Measurements from ENCODE around the gene RIIAD1.
"Not testable (repeated sequence)": the region's sequence is repeated elsewhere in the genome, so short reads cannot be mapped to it uniquely, and the experiment has no call there.

The RIIAD1 gene

GRCh38 chr1:151737026-151737425 is 15.7 kb downstream of the RIIAD1 start:
- FAIRE-seq: no peak

GRCh38 chr1:151737479-151737878 is 16.2 kb downstream of the RIIAD1 start:
- no peak for FAIRE-seq

GRCh38 chr1:151739590-151740355 is 18.5 kb downstream of the RIIAD1 start:
- no peak for FAIRE-seq

DNA sequence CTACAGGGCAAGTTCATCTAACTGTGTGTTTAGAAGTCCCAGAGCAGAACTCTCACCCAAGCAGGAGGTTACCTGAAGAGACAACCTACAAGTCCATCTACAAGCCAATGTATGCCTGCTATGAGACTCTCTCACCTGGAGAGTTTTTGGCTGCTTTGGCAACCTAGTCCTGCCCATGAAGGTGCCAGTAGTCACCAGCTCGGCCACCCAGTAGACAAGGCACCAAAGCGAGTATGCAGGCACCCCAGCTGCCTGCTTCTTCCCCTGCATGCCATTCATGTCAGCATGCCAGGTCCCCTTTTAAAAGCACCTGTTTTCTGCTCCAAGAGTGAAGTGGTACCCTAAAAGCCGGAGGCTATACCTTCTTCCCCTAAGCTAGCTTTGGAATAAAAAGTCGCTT is 20.2 kb downstream of the RIIAD1 start:
- no peak for FAIRE-seq

DNA sequence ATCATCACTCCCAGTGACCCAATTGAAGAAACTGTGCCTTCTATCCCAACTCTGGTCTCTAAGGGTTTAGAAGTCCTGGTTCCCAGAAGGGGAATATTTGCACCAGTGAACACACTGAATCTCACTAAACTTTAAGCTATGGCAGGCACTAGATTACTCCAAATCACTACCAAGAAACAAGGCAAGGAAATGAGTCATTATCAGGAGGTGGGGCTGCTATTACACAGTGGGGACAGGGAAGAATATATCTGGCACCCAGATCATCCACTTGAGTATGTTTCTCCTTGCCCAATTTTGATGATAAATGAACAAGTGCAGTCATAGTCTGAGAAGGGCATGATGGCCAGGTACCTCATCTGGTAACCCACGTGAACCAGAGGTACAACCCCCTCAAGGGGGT is 35.0 kb downstream of the RIIAD1 start:
- no peak for FAIRE-seq

- FAIRE-seq: no peak
These were observed 37.9 kb downstream of the RIIAD1 start for GRCh38 chr1:151759241-151759640.

- no peak for FAIRE-seq
These were observed 39.5 kb downstream of the RIIAD1 start for GRCh38 chr1:151760597-151761385.

DNA sequence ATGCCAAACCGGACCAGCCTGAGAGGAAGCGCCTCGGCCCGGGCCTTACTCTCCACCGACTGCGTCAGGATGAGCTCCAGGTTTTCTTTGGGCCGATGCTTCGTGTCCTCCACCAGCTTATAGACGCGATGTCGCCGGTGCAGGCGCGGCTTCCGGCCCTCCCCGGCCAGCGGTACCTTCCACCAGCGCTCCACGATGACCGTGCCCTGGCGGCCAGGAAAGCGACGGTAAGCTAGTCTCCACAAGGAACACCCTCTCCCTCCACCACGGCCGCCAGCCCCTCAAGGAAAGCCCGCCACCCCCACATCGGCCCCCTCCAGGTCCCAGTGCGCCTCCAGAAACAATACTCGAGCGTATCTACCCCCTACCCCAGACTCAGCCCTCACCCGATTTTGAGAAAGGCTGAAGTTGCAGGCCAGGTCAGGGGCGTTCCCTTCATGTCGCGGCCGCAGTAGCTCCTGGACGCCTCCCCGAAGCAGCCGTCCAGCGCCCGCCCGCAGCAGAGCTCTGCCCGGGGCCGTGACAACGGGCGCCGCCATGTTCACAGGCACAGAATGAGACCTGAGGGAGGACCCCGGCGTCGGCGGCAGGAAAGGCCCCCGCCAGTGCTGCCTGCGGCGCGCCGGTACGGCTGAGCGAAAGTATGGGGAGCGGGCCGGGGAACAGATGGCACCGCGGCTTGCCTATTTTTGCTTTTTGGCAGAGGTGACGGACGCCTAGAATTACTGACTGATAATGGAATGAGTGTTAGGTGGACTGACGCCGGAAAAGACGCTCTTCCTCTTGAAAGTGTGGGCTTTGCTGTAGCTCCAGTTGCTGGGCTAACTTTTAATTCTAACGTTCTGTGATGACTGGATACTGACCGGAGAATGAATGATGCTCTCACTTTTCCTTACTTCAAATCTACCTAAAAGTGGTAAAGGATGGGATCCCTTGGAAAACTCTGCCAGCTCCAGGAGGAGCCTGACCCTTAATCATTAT is 41.9 kb downstream of the RIIAD1 start, which contains the start of gene MRPL9:
Gene MRPL9 (minus strand): TSS at position 556 of the 981 bp plus-strand sequence. CDS start 17 bp downstream, at position 539.
- no peak for FAIRE-seq

GRCh38 chr1:151763990-151764389 is 42.7 kb downstream of the RIIAD1 start:
- no peak for FAIRE-seq

DNA sequence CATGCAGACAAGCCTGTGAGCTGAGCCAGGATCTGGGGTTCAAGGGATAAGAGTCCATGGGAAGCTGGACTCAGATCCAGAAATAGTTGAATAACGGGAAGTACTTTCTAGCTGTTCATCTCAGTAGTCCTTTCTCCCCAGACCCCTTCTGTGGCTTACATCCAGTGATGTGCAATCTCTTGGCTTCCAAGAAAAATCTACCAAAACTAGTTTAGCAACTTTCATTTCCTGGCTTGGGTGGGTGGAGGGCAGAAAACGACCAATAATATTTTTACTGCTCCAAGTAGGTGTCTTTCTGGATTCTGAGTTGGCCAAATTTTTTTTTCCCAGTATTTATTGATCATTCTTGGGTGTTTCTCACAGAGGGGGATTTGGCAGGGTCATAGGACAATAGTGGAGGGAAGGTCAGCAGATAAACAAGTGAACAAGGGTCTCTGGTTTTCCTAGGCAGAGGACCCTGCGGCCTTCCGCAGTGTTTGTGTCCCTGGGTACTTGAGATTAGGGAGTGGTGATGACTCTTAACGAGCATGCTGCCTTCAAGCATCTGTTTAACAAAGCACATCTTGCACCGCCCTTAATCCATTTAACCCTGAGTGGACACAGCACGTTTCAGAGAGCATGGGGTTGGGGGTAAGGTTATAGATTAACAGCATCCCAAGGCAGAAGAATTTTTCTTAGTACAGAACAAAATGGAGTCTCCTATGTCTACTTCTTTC is 47.2 kb downstream of the RIIAD1 start:
- FAIRE-seq: not testable (repeated sequence)

DNA sequence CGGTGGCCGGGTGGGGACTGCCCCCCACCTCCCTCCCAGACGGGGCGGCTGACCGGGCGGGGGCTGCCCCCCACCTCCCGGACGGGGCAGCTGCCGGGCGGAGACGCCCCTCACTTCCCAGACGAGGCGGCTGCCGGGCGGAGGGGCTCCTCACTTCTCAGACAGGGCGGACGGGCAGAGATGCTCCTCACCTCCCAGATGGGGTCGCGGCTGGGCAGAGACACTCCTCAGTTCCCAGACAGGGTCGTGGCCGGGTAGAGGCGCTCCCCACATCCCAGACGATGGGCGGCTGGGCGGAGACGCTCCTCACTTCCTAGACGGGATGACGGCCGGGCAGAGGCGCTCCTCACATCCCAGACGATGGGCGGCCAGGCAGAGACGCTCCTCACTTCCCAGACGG is 47.9 kb downstream of the RIIAD1 start:
- FAIRE-seq: not testable (repeated sequence)

- no peak for FAIRE-seq
These were observed 52.4 kb downstream of the RIIAD1 start for GRCh38 chr1:151773702-151774101.

- FAIRE-seq: no peak
These were observed 53.1 kb downstream of the RIIAD1 start for GRCh38 chr1:151774256-151774922.

DNA sequence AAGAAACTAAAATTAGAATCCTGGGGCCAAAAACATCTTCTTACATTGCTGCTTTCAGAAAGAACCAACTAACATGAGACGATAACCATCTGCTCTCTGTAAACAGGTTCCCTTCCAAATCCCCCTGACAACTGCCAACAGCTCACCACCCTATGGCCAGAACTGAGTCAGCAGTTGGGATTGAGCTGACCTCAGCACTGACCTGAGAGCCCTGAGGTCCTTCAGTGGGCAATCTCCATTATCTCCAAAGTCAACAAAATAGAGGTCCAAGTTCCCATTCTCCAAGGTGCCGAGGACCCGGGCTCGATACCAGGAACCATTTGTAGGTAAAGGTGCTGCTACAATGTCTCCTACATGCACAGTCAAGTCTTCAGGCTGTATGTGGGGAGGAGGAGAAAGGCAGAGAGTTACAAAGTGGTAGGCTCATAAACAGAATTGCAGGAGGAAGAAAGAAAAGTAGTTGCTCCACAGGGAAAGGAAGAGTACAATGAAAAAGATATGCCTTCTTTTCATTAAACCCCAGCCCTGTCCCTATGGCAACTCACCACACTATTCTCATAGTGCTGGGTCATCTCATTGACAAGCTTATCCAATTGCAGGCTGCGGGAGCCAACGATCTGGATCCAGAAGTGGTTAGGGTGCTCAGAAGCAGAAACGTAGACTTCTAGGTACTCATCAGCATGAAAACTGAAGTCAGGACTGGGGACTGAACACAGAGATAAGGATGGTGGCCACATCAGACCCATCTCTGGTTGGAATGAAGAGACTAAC is 54.8 kb downstream of the RIIAD1 start:
- FAIRE-seq: no peak

DNA sequence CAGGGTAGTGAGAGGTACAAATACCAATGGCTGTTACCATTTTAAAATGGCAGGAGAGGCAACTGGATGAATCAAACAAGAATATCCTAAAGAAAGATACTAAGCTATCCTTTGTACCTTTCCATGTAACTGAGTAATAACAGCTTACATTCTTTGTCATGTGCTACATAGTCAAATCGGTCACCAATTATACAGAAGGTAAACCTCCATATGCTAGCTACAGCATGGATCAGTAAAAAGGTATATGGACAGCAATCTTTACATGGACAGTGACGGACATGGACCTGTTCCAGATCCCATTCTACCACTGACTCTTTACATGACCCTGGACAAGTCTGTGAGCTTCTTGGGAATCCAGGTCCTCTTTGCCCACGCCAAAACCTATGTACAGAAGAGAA is 55.3 kb downstream of the RIIAD1 start:
- no peak for FAIRE-seq

DNA sequence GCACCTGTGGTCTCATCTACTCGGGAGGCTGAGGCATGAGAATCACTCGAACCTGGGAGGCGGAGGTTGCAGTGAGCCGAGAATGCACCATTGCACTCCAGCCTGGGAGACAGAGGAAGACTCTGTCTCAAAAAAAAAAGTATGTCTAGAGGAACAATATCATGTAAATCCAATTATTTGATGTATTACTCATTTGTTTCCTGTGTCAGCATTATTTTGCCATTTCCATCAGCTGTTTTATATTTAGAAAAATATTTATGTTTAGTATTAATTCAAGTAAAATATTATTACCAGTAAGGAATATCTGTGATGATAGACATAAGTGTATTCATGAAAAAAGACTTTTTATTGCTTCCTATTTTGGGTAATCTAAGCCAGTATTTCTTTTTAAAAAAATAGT is 56.0 kb downstream of the RIIAD1 start:
- FAIRE-seq: no peak

Measured in A204.1 (cell line).